ENCODE measurements around the gene PCSK2.

DNA sequence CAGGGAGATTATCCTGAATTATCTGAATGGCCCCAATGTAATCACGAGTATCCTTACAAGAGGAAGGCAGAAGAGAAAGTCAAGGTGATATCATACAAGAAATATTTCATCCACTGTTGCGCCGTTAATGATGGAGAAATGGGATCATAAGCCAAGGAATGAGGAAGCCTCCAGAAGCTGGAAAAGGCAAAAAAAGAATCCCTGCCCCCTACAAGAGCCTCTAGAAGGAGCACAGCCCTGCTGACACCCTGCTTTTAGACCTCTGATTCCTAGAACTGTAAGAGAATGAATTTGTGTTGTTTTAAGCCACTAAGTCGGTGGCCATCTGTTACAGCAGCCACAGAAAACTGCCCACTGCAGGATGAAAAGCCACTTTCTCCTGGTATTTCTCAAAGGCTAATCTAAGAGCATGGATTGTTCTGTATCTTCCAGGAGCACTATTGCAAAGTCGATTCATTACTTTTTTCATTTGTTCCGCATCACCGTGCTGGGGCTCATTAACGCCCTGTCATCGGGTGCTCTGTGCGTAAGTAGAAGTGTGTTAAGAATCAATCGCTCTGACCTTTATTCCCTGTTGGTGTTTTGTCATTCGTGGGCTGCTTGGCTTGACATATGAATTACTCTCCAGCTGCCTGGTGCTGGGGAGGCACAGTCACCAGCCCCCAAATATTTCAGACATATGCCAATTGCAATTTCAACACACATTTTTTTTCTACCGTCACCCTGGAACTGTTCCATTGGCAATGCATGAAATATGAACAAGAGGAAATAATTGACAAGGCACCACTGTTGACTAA, 117.0 kb downstream of the PCSK2 start:
- TF ChIP-seq CTCF (conservative IDR thresholded peaks at IDR 0.05) (no peak), EZH2 (IDR thresholded peaks at IDR 0.05; ENCODE audit: low read depth) (no peak)

Data from PC-9 (cell line).